Measurements from ENCODE around the gene SELPLG. TPM values are rescaled to one million over a fixed set of nuclear protein-coding genes. Genes with fewer than 3 reads are reported as not detected.
A peak's percentile ranks its signal among the peaks of the same experiment; 100 is the strongest.

SELPLG gene
- total RNA-seq, 1 donor from 2014 or later, result 31.9 TPM

- Histone ChIP-seq H3K4me1 (peaks cover 46% of the 10 kb centered on the region), H3K36me3 (peaks cover 38% of the 10 kb centered on the region), H3K27me3 (no peaks in the 10 kb centered on the region), H3K9me3 (no peaks in the 10 kb centered on the region), H3K27ac (peak overlapping the region; percentile 79), H3K4me3 (no peak overlapping the region)
- no peak for TF ChIP-seq CTCF (IDR thresholded peaks at IDR 0.05)
- ATAC-seq (peak; percentile 85), DNase-seq (peak; percentile 87)
- intact Hi-C loops (cut with DNase I), result no loop called here
Observed at GRCh38 chr12:108643941-108644810, 10.5 kb upstream of the SELPLG start.

GRCh38 chr12:108642899-108643654 lies 9.4 kb upstream of the SELPLG start:
- intact Hi-C loops (cut with DNase I), result no loop called here
- peaks cover 57% of the 10 kb centered on the region for H3K4me1 ChIP-seq
- H3K4me3 ChIP-seq, result no peak overlapping the region
- ATAC-seq (no peak), DNase-seq (no peak)
- H3K36me3 ChIP-seq, result peaks cover 27% of the 10 kb centered on the region
- H3K27me3 ChIP-seq, result no peaks in the 10 kb centered on the region
- no peak for TF ChIP-seq CTCF (IDR thresholded peaks at IDR 0.05)
- peak overlapping the region; percentile 79 for H3K27ac ChIP-seq
- no peaks in the 10 kb centered on the region for H3K9me3 ChIP-seq

- TF ChIP-seq CTCF (IDR thresholded peaks at IDR 0.05), result no peak
- DNase-seq (no peak), ATAC-seq (no peak)
- Histone ChIP-seq H3K9me3 (no peaks in the 10 kb centered on the region), H3K27me3 (no peaks in the 10 kb centered on the region), H3K4me3 (no peak overlapping the region), H3K4me1 (peaks cover 59% of the 10 kb centered on the region), H3K36me3 (peaks cover 20% of the 10 kb centered on the region), H3K27ac (peak overlapping the region; percentile 20)
- intact Hi-C loops (cut with DNase I), result no loop called here
Observed at GRCh38 chr12:108642269-108642870, 8.7 kb upstream of the SELPLG start.

GRCh38 chr12:108641446-108642268 lies 8.0 kb upstream of the SELPLG start:
- Histone ChIP-seq H3K27ac (peak overlapping the region; percentile 20), H3K27me3 (no peaks in the 10 kb centered on the region), H3K9me3 (no peaks in the 10 kb centered on the region), H3K4me1 (peaks cover 63% of the 10 kb centered on the region), H3K36me3 (peaks cover 13% of the 10 kb centered on the region), H3K4me3 (no peak overlapping the region)
- intact Hi-C loops (cut with DNase I), result no loop called here
- DNase-seq (no peak), ATAC-seq (no peak)
- no peak for TF ChIP-seq CTCF (IDR thresholded peaks at IDR 0.05)

GRCh38 chr12:108640802-108641445 lies 7.2 kb upstream of the SELPLG start:
- ATAC-seq (no peak), DNase-seq (no peak)
- TF ChIP-seq CTCF (IDR thresholded peaks at IDR 0.05), result no peak
- no peak overlapping the region for H3K27ac ChIP-seq
- H3K4me1 ChIP-seq, result peaks cover 67% of the 10 kb centered on the region
- intact Hi-C loops (cut with DNase I), result no loop called here
- H3K27me3 ChIP-seq, result no peaks in the 10 kb centered on the region
- no peaks in the 10 kb centered on the region for H3K9me3 ChIP-seq
- no peak overlapping the region for H3K4me3 ChIP-seq
- H3K36me3 ChIP-seq, result peaks cover 6% of the 10 kb centered on the region

Data from upper lobe of right lung (tissue), 1 donor.